Stimulated activated CD8-positive, alpha-beta memory T cell treated with anti-CD3 and anti-CD28 coated beads, Interleukin-15, amount 100 ng/mL, for 4 hours (primary cell): ENCODE data around the gene TOM1L2.
A peak's percentile ranks its signal among the peaks of the same experiment; 100 is the strongest.
"Not testable (repeated sequence)": the region's sequence is repeated elsewhere in the genome, so short reads cannot be mapped to it uniquely, and the experiment has no call there.

ENCODE experiments used
- DNase-seq, 2 donors: peaks; one replicate each; pipeline ENCODE4 v3.0.0-alpha.2; 2020; ENCODE audit warnings: low read depth in 2 of 2

TOM1L2 gene

GRCh38 chr17:17972126-17972951 lies at the start of gene TOM1L2, which contains the start of gene DRC3:
TSS of gene TOM1L2 (minus strand) at chr17:17972400. CDS start at chr17:17972313, 87 bp downstream.
TSS of gene DRC3 (plus strand) at chr17:17972862. CDS start at chr17:17977599, 4,737 bp downstream.
- DNase-seq = peak; percentile 99 to 100

DNA sequence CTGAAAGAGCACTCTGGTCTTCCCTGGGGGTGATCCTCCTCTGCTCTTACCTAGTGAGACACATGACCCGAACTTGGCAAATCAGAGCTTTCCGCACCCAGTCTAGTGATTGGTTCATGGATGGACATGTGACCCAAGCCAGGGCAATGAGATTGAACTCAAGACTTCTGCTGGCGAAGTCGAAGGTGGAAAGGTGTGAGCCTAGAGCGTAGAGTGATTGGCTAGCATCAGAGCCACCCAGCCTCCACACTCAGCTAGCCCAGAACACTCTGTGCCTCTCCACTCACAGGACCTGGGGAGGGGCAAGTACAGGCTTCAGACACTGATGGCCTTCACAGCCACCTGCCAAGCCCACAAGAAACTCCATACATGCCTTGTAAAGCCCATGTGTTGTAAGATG lies 49.2 kb upstream of the TOM1L2 start:
- DNase-seq = no peak

DNA sequence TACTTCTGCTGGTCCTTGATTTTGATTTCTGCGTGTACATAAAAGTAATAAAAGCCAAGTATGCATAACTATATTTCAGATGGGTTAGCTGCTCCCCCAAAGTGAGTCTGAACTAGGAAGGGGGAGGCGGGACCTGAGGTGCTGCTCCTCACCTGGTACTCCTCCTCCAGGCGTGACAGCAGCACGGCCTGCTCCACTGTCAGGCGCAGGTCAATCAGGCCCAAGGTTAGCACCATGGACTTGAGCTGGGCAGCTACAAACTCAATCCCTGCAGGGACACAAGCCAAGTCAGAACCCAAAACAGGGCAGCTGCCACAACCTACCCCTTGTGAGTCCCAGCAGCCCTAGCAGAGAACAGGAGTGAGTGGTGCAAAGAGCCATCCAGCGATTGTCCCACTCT lies 48.8 kb upstream of the TOM1L2 start:
- DNase-seq = no peak

GRCh38 chr17:18019838-18020154 lies 47.6 kb upstream of the TOM1L2 start:
- DNase-seq = no peak

DNA sequence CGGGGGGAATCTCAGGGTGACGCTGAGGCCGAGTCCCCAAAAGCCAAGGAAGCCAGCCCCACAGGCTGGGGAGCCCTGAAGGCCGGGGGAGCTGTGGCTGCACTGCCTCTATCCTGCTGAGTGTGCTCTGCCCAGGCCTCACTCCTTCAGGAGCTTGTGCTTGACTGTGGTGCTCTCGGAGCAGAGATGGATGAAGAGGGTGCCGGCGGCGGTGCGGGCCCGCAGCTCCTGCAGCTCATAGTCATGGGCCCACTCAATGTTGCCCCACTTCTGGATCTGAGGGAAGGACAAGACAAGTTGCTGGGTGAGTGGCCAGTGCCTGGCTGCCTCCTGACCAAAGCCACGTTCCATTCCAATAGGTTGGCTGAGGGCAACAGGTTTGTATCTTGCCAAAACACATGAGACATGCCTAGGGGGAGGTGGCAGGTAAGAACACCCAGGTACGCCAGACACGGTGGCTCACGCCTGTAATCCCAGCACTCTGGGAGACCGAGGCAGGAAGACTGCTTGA lies 46.3 kb upstream of the TOM1L2 start:
- no peak for DNase-seq

DNA sequence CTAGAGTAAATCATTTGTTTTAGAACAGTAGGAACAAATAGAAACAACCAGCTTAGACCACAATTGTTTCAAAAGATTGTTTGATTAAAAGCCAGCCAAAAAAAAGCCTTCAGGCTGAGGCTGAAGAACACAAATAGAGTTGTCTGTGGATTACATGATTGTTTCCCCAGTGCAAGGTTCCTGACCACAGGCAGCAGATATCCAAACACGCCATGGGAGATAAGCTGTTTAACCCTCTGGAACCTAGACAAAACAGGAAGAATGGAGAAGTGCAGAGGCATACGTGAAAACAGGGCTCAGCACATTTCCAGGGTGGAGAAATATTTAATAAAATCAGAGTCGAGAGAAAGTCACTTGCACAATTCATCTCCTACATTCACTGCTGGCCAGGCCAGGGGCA lies 45.8 kb upstream of the TOM1L2 start:
- no peak for DNase-seq

- DNase-seq = no peak
Measured at GRCh38 chr17:18016426-18016825, 44.2 kb upstream of the TOM1L2 start.

- no peak for DNase-seq
Measured at GRCh38 chr17:18015593-18015992, 43.4 kb upstream of the TOM1L2 start.

GRCh38 chr17:18014006-18014405 lies 41.8 kb upstream of the TOM1L2 start:
- DNase-seq = no peak

DNA sequence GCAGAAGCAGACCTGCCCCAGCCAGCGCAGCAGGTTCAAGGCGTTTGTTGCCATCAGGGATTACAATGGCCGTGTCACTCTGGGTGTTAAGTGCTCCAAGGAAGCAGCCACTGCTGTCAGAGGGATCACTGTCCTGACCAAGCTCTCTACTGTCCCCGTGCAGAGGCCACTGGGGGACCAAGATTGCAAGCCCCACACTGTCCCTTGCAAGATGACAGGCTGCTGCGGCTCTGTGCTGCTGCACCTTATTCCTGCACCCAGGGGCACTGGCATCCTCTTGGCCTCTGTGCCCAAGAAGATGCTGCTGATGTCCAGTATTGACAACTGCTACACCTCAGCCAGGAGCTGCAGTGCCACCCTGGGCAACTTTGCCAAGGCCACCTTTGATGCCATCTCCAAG lies 39.1 kb upstream of the TOM1L2 start:
- DNase-seq = no peak

DNA sequence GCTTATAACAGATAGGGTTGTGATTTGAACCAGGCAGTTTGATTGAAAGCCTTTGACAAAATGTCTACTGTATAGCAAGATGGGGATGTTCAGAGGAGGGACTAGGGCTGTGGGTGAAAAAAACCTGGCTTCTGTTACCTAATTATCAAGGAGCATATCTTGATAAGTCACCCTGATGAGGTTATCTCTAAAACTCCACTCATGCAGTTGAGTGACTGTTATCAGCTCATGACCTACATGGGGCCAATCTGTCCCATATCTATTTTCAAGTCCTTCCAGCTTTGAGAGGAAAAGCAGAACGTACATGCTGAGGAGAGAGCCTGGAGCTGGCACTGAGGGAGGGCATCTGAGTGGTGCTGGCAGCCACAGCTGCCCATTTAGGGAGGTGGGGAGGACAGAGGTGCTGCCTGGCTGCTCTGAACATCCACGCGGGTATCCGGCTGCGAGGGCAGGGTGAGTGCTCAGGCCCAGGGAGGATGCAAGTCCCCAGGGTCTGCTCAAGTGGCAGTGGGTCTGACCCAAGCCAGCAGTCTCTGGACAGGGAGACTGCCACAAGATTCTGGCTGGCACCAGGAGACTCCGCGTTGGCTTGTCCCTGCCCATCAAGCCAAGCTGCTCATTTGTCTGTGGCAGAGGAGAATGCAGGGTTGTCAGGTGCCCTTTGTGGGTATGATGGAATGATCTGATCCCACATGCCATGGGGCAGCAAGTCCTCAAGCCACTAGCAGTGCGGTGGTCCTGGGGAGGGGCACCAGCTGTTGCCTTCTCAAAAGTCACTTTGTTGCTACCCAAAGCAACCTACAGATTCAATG lies 37.6 kb upstream of the TOM1L2 start:
- no peak for DNase-seq

DNA sequence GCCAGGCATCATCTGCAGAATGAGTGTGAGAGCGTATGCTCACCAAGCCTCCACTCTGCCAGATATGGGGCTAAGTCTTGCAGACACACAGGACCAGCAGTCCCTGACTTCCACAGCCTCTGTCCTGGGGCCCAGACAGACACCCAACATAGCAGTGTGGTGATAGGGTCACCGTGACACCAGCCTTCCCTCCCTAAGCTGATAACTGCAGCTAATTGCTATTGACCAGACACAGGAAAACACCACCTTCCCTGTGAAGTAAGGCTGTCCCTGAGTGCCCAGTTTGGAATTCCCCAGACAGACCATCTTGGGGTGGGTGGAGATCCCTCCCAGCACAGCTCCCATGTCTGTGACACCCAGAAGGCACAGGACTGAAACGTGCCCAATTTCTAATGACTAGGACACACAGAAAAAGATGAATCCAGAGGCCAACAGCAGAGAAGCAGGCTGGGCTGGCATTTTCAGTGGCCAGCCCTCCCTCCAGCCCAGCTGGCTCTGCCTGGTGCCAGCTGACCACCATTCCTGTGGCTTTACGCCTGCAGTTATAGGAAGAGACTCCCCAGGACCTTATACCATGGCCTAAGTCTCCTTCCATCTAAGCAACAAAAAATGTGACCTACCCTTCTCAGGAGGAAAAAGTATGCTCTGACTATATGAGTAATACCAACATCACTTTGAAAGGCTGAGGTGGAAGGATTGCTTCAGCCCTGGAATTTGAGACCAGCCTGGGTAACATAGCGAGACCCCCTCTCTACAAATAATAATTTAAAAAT lies 36.5 kb upstream of the TOM1L2 start:
- no peak for DNase-seq

DNA sequence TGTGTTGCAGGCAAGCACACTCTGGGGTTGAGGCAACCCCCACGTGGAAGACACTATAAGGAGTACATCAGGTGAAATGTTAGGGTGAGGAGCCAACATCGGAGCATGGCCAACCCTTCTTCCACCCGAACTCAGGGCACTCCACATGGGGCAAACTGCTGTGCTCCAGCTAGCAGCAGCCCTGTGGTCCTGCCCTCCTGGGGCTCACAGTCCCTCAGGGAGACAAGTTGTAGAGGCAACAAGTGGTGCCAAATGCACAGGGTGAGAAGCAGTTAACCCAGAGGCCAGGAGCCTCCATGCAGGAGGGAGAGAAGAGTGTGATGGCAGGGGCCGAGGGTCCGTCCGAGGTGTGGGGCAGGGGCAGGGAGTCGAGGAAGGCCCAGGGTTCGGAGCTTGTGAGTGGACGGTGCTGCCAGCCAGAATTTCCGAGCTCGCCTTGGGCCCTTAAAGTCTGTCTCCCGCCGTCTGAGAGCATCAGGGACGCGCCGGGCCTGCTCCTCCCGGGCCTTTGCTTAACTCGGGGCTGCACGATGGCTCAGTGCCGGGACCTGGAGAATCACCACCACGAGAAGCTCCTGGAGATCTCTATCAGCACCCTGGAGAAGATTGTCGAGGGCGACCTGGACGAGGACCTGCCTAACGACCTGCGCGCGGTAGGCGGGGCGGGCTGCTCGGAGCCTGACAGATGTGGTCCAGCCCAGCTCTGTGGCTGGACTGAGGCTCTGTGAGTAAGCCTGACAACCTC lies 34.5 kb upstream of the TOM1L2 start:
- DNase-seq = no peak

DNA sequence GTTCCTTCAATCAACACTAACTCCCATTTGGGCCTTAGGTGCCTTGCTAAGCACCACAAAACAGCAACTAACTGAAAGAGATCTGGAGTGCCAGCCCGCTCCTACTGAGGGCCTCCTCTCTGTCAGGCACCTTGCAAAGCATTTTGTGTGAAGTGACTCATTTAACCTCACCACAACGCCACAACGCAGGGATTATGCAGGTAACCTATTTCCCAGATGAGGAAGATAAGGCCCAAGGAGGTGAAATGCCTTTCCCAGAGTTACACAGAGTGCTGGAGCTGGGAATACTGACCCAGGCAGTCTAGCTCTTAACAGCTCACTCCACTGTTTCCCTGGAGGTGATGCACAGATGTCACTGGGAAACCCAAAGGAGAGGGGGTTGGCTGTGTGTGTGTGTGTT lies 33.3 kb upstream of the TOM1L2 start:
- no peak for DNase-seq

DNA sequence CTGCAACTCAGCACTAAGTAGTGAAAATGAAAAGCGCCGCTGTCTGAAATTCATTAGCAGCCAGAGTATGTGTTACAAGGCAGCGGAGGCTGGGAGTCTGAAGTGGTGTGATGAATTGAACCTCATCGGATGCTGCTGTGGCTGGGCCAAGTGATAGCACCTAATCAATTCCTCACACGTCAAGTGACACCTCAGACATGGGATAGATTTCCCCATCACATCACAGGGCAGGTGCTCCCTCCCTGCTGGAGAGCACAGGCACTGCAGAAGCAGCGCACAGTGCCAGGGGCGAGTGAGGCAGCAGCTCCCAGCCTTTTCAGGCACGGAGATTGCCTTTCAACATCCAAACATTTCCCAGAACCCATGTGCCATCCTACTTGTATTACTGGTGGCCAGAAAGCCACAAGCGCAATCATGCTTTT lies 32.7 kb upstream of the TOM1L2 start:
- DNase-seq = no peak

GRCh38 chr17:18004345-18004744 lies 32.1 kb upstream of the TOM1L2 start:
- DNase-seq = no peak

GRCh38 chr17:18002171-18002570 lies 30.0 kb upstream of the TOM1L2 start:
- no peak for DNase-seq

- no peak for DNase-seq
Measured at GRCh38 chr17:18000030-18000408, 27.8 kb upstream of the TOM1L2 start.

GRCh38 chr17:17999364-18000029 lies 27.3 kb upstream of the TOM1L2 start:
- DNase-seq = no peak

DNA sequence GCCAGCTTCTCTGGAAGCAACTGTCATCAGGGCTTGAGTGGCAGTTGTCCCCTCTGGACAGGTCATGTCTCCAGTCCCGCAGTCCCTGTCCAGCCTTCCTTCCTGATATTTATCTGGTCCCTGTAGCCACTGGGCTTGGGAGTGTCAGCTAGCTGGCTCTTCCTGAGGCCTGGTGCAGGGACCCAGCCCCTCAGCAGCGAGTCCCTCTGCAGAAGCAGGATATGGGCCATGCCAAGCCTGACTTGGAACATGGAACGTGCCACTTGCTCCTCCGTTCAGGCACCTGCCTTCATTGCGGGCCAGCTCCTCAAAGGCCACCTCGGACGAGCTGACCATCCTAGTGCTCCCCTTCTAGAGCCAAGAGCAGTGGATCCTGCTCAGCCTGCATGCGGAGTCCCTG lies 26.7 kb upstream of the TOM1L2 start:
- no peak for DNase-seq

DNA sequence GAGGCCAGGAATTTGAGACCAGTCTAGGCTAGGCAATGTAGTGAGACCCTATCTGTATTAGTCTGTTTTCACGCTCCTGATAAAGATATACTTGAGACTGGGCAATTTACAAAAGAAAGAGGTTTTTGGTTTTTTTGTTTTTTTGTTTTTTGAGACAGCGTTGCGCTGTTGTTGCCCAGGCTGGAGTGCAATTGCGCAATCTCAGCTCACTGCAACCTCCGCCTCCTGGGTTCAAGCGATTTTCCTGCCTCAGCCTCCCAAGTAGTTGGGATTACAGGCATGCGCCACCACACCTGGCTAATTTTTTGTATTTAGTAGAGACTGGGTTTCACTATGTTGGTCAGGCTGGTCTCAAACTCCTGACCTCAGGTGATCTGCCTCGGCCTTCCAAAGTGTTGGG lies 23.7 kb upstream of the TOM1L2 start:
- not testable (repeated sequence) for DNase-seq
